HEK293 (cell line): ENCODE measurements around the gene MCF2L.
A peak's percentile ranks its signal among the peaks of the same experiment; 100 is the strongest.

Experiments used
- CTCF ChIA-PET: fragments of 350-600 bp; formaldehyde crosslinking; extraction: SDS; loops from one replicate; lab custom pipeline; 2021; ENCODE audit warnings: antibody characterized with exemption; lab: Yijun Ruan, JAX
- POLR2A ChIA-PET: fragments of 300-600 bp; formaldehyde crosslinking; extraction: SDS; loops from one replicate; lab custom pipeline; 2020; ENCODE audit warnings: antibody characterized with exemption, inconsistent platforms; lab: Yijun Ruan, JAX
- H3K27ac ChIP-seq: fragments of 200-500 bp; sonication (Bioruptor generic); 2 replicates; pipeline ENCODE4 v1.5.1; 2014; ENCODE audit warnings: low read depth, low read length, control low read depth, inconsistent platforms; ENCODE audit errors: extremely low read depth
- H3K36me3 ChIP-seq, 2 experiments: fragments of 200-500 bp in 1 of 2; sonication (Bioruptor generic) in 1 of 2; 1 replicate in 1 of 2; 2 replicates in 1 of 2; pipeline ENCODE4 v1.5.1; 2014 to 2017; ENCODE audit warnings: inconsistent platforms in 2 of 2, low read length in 2 of 2; ENCODE audit not compliant: control insufficient read depth in 2 of 2, insufficient read depth in 1 of 2
- H3K4me1 ChIP-seq: fragments of 200-500 bp; sonication (Bioruptor generic); 2 replicates; pipeline ENCODE4 v1.5.1; 2014; ENCODE audit warnings: mild to moderate bottlenecking, low read length, inconsistent platforms; ENCODE audit not compliant: control insufficient read depth, insufficient read depth
- H3K4me3 ChIP-seq: 2 replicates; pipeline ENCODE4 v1.5.1; 2011; ENCODE audit warnings: low read depth, mild to moderate bottlenecking, control low read depth, low read length, moderate library complexity
- H3K9me3 ChIP-seq: fragments of 200-500 bp; sonication (Bioruptor generic); 2 replicates; pipeline ENCODE4 v1.5.1; 2014; ENCODE audit warnings: low read depth, low read length, inconsistent platforms; ENCODE audit not compliant: control insufficient read depth, insufficient read depth
- FEZF1 ChIP-seq: fragments of 450-650 bp; formaldehyde crosslinking; IDR thresholded peaks from 2 replicates; pipeline ENCODE4 v1.5.1; 2016; ENCODE audit warnings: missing biosample characterization, missing genetic modification characterization
- GLIS1 ChIP-seq: fragments of 450-650 bp; formaldehyde crosslinking; IDR thresholded peaks from 2 replicates; pipeline ENCODE4 v1.5.1; 2016; ENCODE audit warnings: missing biosample characterization, missing genetic modification characterization
- HOXD13 ChIP-seq: sonication (generic); formaldehyde crosslinking; IDR thresholded peaks from 2 replicates; pipeline ENCODE4 v1.8.0; 2022; ENCODE audit warnings: missing genetic modification reagents, borderline replicate concordance
- OVOL3 ChIP-seq: fragments of 450-650 bp; formaldehyde crosslinking; IDR thresholded peaks from 2 replicates; pipeline ENCODE4 v1.5.1; 2016; ENCODE audit warnings: missing biosample characterization, missing genetic modification characterization
- PRDM4 ChIP-seq: fragments of 450-650 bp; formaldehyde crosslinking; IDR thresholded peaks from 2 replicates; pipeline ENCODE4 v1.5.1; 2017; ENCODE audit warnings: missing biosample characterization, missing genetic modification characterization
- ZFP41 ChIP-seq: fragments of 450-650 bp; formaldehyde crosslinking; IDR thresholded peaks from 2 replicates; pipeline ENCODE4 v1.5.1; 2016; ENCODE audit warnings: missing biosample characterization, missing genetic modification characterization, borderline replicate concordance
- ZNF112 ChIP-seq: fragments of 450-650 bp; formaldehyde crosslinking; IDR thresholded peaks from 2 replicates; pipeline ENCODE4 v1.5.0; 2017; ENCODE audit warnings: missing biosample characterization, missing genetic modification characterization
- ZNF2 ChIP-seq: fragments of 450-650 bp; formaldehyde crosslinking; IDR thresholded peaks from 2 replicates; pipeline ENCODE4 v1.5.1; 2016; ENCODE audit warnings: missing biosample characterization, missing genetic modification characterization
- ZNF214 ChIP-seq: fragments of 450-650 bp; formaldehyde crosslinking; IDR thresholded peaks from 2 replicates; pipeline ENCODE4 v1.5.1; 2017; ENCODE audit warnings: missing biosample characterization, mild to moderate bottlenecking, missing genetic modification characterization, borderline replicate concordance
- ZNF274 ChIP-seq, 2 experiments: fragments of 200-500 bp in 1 of 2; fragments of 450-650 bp in 1 of 2; sonication (Bioruptor generic) in 1 of 2; formaldehyde crosslinking in 1 of 2; IDR thresholded peaks; 2 replicates each; pipeline versions ENCODE4 v1.5.1 to v1.6.1; 2014 to 2016; ENCODE audit warnings: borderline replicate concordance in 1 of 2, inconsistent platforms in 1 of 2, low read length in 1 of 2, missing biosample characterization in 1 of 2, missing genetic modification characterization in 1 of 2
- ZNF324 ChIP-seq: fragments of 450-650 bp; formaldehyde crosslinking; IDR thresholded peaks from 2 replicates; pipeline ENCODE4 v1.5.1; 2016; ENCODE audit warnings: missing biosample characterization, missing genetic modification characterization
- ZNF37A ChIP-seq: fragments of 450-650 bp; IDR thresholded peaks from 2 replicates; pipeline ENCODE4 v1.5.1; 2018; ENCODE audit warnings: missing biosample characterization, missing genetic modification characterization
- ZNF501 ChIP-seq: fragments of 450-650 bp; formaldehyde crosslinking; IDR thresholded peaks from 2 replicates; pipeline ENCODE4 v1.5.1; 2016; ENCODE audit warnings: missing biosample characterization, missing genetic modification characterization
- ZNF548 ChIP-seq: fragments of 450-650 bp; formaldehyde crosslinking; IDR thresholded peaks from 2 replicates; pipeline ENCODE4 v1.5.1; 2016; ENCODE audit warnings: missing biosample characterization, missing genetic modification characterization
- ZNF585B ChIP-seq: fragments of 450-650 bp; formaldehyde crosslinking; IDR thresholded peaks from 2 replicates; pipeline ENCODE4 v1.5.1; 2016; ENCODE audit warnings: missing biosample characterization, missing genetic modification characterization
- ZNF660 ChIP-seq: fragments of 450-650 bp; IDR thresholded peaks from 2 replicates; pipeline ENCODE4 v1.5.1; 2018; ENCODE audit warnings: missing biosample characterization, mild to moderate bottlenecking, missing genetic modification characterization
- ZNF677 ChIP-seq: fragments of 450-650 bp; IDR thresholded peaks from 2 replicates; pipeline ENCODE4 v1.5.0; 2018; ENCODE audit warnings: missing biosample characterization, mild to moderate bottlenecking, missing genetic modification characterization, moderate library complexity
- ZNF707 ChIP-seq: fragments of 450-650 bp; formaldehyde crosslinking; IDR thresholded peaks from 2 replicates; pipeline ENCODE4 v1.5.1; 2016; ENCODE audit warnings: missing biosample characterization, missing genetic modification characterization
- ZSCAN16 ChIP-seq: fragments of 450-650 bp; formaldehyde crosslinking; IDR thresholded peaks from 2 replicates; pipeline ENCODE4 v1.5.1; 2016; ENCODE audit warnings: missing biosample characterization, missing genetic modification characterization
- TF ChIP-seq, protein P1 (sequence below): fragments of 450-650 bp; IDR thresholded peaks from 2 replicates; pipeline ENCODE4 v1.5.1; 2018; ENCODE audit warnings: missing biosample characterization, missing genetic modification characterization

Gene MCF2L

GRCh38 chr13:113092776-113093579 lies 124.0 kb downstream of the MCF2L start:
- Histone ChIP-seq H3K9me3 (no peaks in the 10 kb centered on the region), H3K27ac (no peak overlapping the region), H3K36me3 (peaks cover 0 to 10% of the 10 kb centered on the region in 2 experiments; a peak in 1 of 3 replicates), H3K4me1 (no peaks in the 10 kb centered on the region), H3K4me3 (no peak overlapping the region)
- ChIA-PET CTCF (no interaction called here), POLR2A (no interaction called here)
- TF ChIP-seq GLIS1 (tag by site-specific recombination) = 0 out of 2 replicates have a peak, but pooled peaks have one; percentile 10
- no peak for TF ChIP-seq OVOL3 (tag by site-specific recombination)

- POLR2A ChIA-PET = no interaction called here
- CTCF ChIA-PET = no interaction called here
- Histone ChIP-seq H3K36me3 (peaks cover 0 to 3% of the 10 kb centered on the region in 2 experiments; a peak in 1 of 3 replicates), H3K27ac (no peak overlapping the region), H3K4me3 (no peak overlapping the region), H3K9me3 (no peaks in the 10 kb centered on the region), H3K4me1 (no peaks in the 10 kb centered on the region)
- TF ChIP-seq ZNF112 (no peak), ZNF501 (no peak)
Measured at GRCh38 chr13:113093580-113094409, 124.8 kb downstream of the MCF2L start.

- ChIA-PET POLR2A (no interaction called here), CTCF (interaction anchor here (0.8 kb wide), 1 partner anchor 9 kb away, joined by 5 read pairs; no protein-coding TSS in a partner anchor)
- no peaks in the 10 kb centered on the region for H3K9me3 ChIP-seq
- no peak for TF ChIP-seq HOXD13 (CRISPR knock-in tag)
- no peak overlapping the region for H3K27ac ChIP-seq
- H3K4me1 ChIP-seq = no peaks in the 10 kb centered on the region
- no peak overlapping the region for H3K4me3 ChIP-seq
- peaks cover 0 to 3% of the 10 kb centered on the region in 2 experiments; a peak in 1 of 3 replicates for H3K36me3 ChIP-seq
Measured at GRCh38 chr13:113094410-113094800, 125.4 kb downstream of the MCF2L start.

GRCh38 chr13:113095146-113096051 lies 126.4 kb downstream of the MCF2L start:
- CTCF ChIA-PET = interaction anchor here (0.8 kb wide), 1 partner anchor 10 kb away, joined by 5 read pairs; no protein-coding TSS in a partner anchor
- Histone ChIP-seq H3K4me1 (no peaks in the 10 kb centered on the region), H3K27ac (no peak overlapping the region), H3K36me3 (no peaks in the 10 kb centered on the region), H3K9me3 (no peaks in the 10 kb centered on the region), H3K4me3 (no peak overlapping the region)
- POLR2A ChIA-PET = no interaction called here
- TF ChIP-seq ZNF585B (no peak), ZNF707 (tag by site-specific recombination) (no peak), ZNF324 (tag by site-specific recombination) (no peak), ZNF677 (tag by site-specific recombination) (no peak), ZNF548 (tag by site-specific recombination) (no peak), ZSCAN16 (tag by site-specific recombination) (no peak), ZNF214 (tag by site-specific recombination) (no peak), ZFP41 (tag by site-specific recombination) (no peak), FEZF1 (tag by site-specific recombination) (no peak), ZNF660 (tag by site-specific recombination) (no peak), ZNF37A (no peak), ZNF2 (no peak), PRDM4 (no peak), ZNF274 (IDR thresholded peaks at IDR 0.05; ENCODE audit: low read length) (no peak), ZNF274 (tag by site-specific recombination; IDR thresholded peaks at IDR 0.05; ENCODE audit: borderline replicate concordance) (no peak)
- TF ChIP-seq, protein P1, sequence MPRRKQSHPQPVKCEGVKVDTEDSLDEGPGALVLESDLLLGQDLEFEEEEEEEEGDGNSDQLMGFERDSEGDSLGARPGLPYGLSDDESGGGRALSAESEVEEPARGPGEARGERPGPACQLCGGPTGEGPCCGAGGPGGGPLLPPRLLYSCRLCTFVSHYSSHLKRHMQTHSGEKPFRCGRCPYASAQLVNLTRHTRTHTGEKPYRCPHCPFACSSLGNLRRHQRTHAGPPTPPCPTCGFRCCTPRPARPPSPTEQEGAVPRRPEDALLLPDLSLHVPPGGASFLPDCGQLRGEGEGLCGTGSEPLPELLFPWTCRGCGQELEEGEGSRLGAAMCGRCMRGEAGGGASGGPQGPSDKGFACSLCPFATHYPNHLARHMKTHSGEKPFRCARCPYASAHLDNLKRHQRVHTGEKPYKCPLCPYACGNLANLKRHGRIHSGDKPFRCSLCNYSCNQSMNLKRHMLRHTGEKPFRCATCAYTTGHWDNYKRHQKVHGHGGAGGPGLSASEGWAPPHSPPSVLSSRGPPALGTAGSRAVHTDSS (tag by site-specific recombination) = no peak
